Measurements from ENCODE around the gene LLCFC1. TPM values are rescaled to one million over a fixed set of nuclear protein-coding genes. Genes with fewer than 3 reads are reported as not detected.

LLCFC1 gene
- total and polyA plus RNA-seq, 10 donors, result 0.18 TPM; not detected in 9

DNA sequence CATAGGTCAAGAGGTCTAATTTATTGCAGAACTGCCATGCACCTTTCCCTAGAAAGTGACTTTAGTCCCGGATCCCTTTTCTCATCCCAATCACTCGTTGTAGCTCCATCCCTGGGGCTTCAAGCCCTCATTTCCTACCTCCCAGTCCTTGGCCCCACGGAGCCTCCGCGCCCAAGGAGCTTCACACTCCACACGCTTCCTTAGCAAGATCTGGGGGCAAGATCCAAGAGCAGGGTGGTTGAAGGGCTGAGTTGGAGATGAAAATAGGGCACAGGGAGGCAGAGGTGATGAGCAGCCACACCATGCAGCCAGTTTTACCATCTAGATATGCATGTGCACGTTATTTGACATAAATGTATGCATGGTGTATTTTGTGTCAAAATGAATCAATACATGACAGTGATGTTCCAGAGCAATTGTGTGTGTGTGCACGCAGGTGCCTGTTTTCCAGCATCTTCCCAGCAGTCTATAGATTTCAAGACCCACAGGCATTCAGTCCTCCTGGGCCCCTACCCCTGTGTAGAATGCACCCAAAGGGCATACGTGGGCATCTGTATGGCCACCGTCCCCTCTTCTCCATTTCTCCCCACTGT, 47.7 kb upstream of the LLCFC1 start:
- Histone ChIP-seq H3K36me3 (no peaks in the 10 kb centered on the region), H3K9me3 (no peaks in the 10 kb centered on the region), H3K27me3 (replicated peaks in 1 of 7) (peaks cover 0 to 20% (median 0%) of the 10 kb centered on the region in 7 donors), H3K4me1 (no peaks in the 10 kb centered on the region), H3K27ac (no peak overlapping the region), H3K4me3 (no peak overlapping the region)
- 84 to 93% (median 86%) methylated on average over 10 of the region's 10 CpGs for WGBS, 5 donors
- DNase-seq, result peak; percentile 15
- TF ChIP-seq POLR2AphosphoS5 (IDR thresholded peaks at IDR 0.05) (no peak), CTCF (IDR thresholded peaks at IDR 0.05 in 8 of 11, conservative IDR thresholded peaks at IDR 0.05 in 3 of 11) (no peak), POLR2A (IDR thresholded peaks at IDR 0.05) (no peak)
- intact Hi-C loops (cut with DNase I; ENCODE audit: low total_unique reads), result no loop called here

- no peaks in the 10 kb centered on the region for H3K4me1 ChIP-seq
- H3K27ac ChIP-seq, result no peak overlapping the region
- no peak for DNase-seq
- no peak for TF ChIP-seq POLR2AphosphoS5 (IDR thresholded peaks at IDR 0.05)
- no peak for TF ChIP-seq CTCF (IDR thresholded peaks at IDR 0.05 in 8 of 11, conservative IDR thresholded peaks at IDR 0.05 in 3 of 11)
- TF ChIP-seq POLR2A (IDR thresholded peaks at IDR 0.05), result no peak
- peaks cover 0 to 31% (median 0%) of the 10 kb centered on the region in 7 donors for H3K27me3 ChIP-seq (replicated peaks in 1 of 7)
- intact Hi-C loops (cut with DNase I; ENCODE audit: low total_unique reads), result no loop called here
- no peak overlapping the region for H3K4me3 ChIP-seq
- 65 to 93% (median 80%) methylated on average over 4 to 5 of the region's 5 CpGs for WGBS, 5 donors
- H3K36me3 ChIP-seq, result no peaks in the 10 kb centered on the region
- no peaks in the 10 kb centered on the region for H3K9me3 ChIP-seq
These were observed 46.3 kb upstream of the LLCFC1 start for GRCh38 chr7:142892951-142893350.

- 73 to 84% (median 76%) methylated on average over 12 of the region's 12 CpGs for WGBS, 5 donors
- no peaks in the 10 kb centered on the region for H3K36me3 ChIP-seq
- H3K27ac ChIP-seq, result no peak overlapping the region
- TF ChIP-seq POLR2A (IDR thresholded peaks at IDR 0.05), result no peak
- no peak for TF ChIP-seq CTCF (IDR thresholded peaks at IDR 0.05 in 8 of 11, conservative IDR thresholded peaks at IDR 0.05 in 3 of 11)
- TF ChIP-seq POLR2AphosphoS5 (IDR thresholded peaks at IDR 0.05), result no peak
- H3K4me1 ChIP-seq, result no peaks in the 10 kb centered on the region
- intact Hi-C loops (cut with DNase I; ENCODE audit: low total_unique reads), result no loop called here
- no peak overlapping the region for H3K4me3 ChIP-seq
- H3K27me3 ChIP-seq (replicated peaks in 1 of 7), result peaks cover 0 to 37% (median 0%) of the 10 kb centered on the region in 7 donors
- no peak for DNase-seq
- no peaks in the 10 kb centered on the region for H3K9me3 ChIP-seq
These were observed 44.9 kb upstream of the LLCFC1 start for GRCh38 chr7:142894112-142894984.

- DNase-seq, result no peak
- intact Hi-C loops (cut with DNase I; ENCODE audit: low total_unique reads), result no loop called here
- WGBS, 5 donors, result 73 to 81% (median 78%) methylated on average over 6 of the region's 6 CpGs
- Histone ChIP-seq H3K4me3 (no peak overlapping the region), H3K27me3 (replicated peaks in 1 of 7) (peaks cover 0 to 37% (median 0%) of the 10 kb centered on the region in 7 donors), H3K4me1 (no peaks in the 10 kb centered on the region), H3K9me3 (no peaks in the 10 kb centered on the region), H3K36me3 (no peaks in the 10 kb centered on the region), H3K27ac (no peak overlapping the region)
- TF ChIP-seq POLR2AphosphoS5 (IDR thresholded peaks at IDR 0.05), result no peak
- no peak for TF ChIP-seq POLR2A (IDR thresholded peaks at IDR 0.05)
- TF ChIP-seq CTCF (IDR thresholded peaks at IDR 0.05 in 8 of 11, conservative IDR thresholded peaks at IDR 0.05 in 3 of 11), result no peak
These were observed 44.2 kb upstream of the LLCFC1 start for GRCh38 chr7:142894985-142895593.
